IMR-90 (cell line): Measurements from ENCODE around the gene ANO4. TPM values are rescaled to one million over a fixed set of nuclear protein-coding genes. Genes with fewer than 3 reads are reported as not detected.
A peak's percentile ranks its signal among the peaks of the same experiment; 100 is the strongest.

ENCODE experiments used
- ATAC-seq: fragments of 200-7000 bp; cut with Tn5 transposase; 2 replicates; pipeline ENCODE4 v1.9.1; 2020; ENCODE audit warnings: low read depth, mild to moderate bottlenecking, moderate library complexity
- BruUV-seq: library from RNA; stranded (reverse); fragments of 400-500 nt; replicated peaks from 2 replicates; lab custom pipeline; 2021; lab: Mats Ljungman, UMichigan
- CTCF ChIA-PET: fragments of 300-600 bp; formaldehyde crosslinking; extraction: SDS; loops from one replicate; lab custom pipeline; 2021; ENCODE audit warnings: antibody characterized with exemption; lab: Yijun Ruan, JAX
- POLR2A ChIA-PET: fragments of 300-600 bp; sonication (Branson Sonifier 250); formaldehyde crosslinking; loops from one replicate; lab custom pipeline; 2022; ENCODE audit warnings: antibody characterized with exemption; ENCODE audit not compliant: unreplicated experiment; lab: Charles Lee
- DNase-seq: peaks from one replicate; pipeline ENCODE4 v3.0.0; 2013
- H2AFZ ChIP-seq: replicated peaks from 2 replicates; pipeline ENCODE3; 2013; ENCODE audit warnings: low read length, mild to moderate bottlenecking; ENCODE audit not compliant: poor library complexity
- H2AK5ac ChIP-seq: 2 replicates; pipeline ENCODE4 v1.6.1; 2013; ENCODE audit warnings: low read depth, low read length, inconsistent platforms
- H2AK9ac ChIP-seq: replicated peaks from 2 replicates; pipeline ENCODE3; 2013; ENCODE audit warnings: mild to moderate bottlenecking, low read depth, low read length, moderate library complexity; ENCODE audit not compliant: poor library complexity
- H2BK120ac ChIP-seq: 2 replicates; pipeline ENCODE4 v1.6.1; 2013; ENCODE audit warnings: low read depth, low read length, inconsistent platforms
- H2BK15ac ChIP-seq: 3 replicates; pipeline ENCODE4 v1.6.1; 2013; ENCODE audit warnings: low read depth, low read length, inconsistent platforms
- H2BK20ac ChIP-seq: 2 replicates; pipeline ENCODE4 v1.6.1; 2013; ENCODE audit warnings: low read depth, mild to moderate bottlenecking, inconsistent platforms, low read length, moderate library complexity
- H2BK5ac ChIP-seq: 2 replicates; pipeline ENCODE4 v1.6.1; 2013; ENCODE audit warnings: mild to moderate bottlenecking, low read depth, low read length, inconsistent platforms; ENCODE audit not compliant: poor library complexity, severe bottlenecking
- H3K14ac ChIP-seq: replicated peaks from 2 replicates; pipeline ENCODE4 v1.6.1; 2013; ENCODE audit warnings: low read depth, low read length, inconsistent platforms
- H3K18ac ChIP-seq: 2 replicates; pipeline ENCODE4 v1.6.1; 2013; ENCODE audit warnings: low read depth, low read length, control low read depth
- H3K23ac ChIP-seq: 2 replicates; pipeline ENCODE4 v1.6.1; 2013; ENCODE audit warnings: low read depth, low read length, inconsistent platforms
- H3K27ac ChIP-seq: 2 replicates; pipeline ENCODE4 v1.5.1; 2013; ENCODE audit warnings: mild to moderate bottlenecking, control low read depth, low read length; ENCODE audit not compliant: insufficient read depth
- H3K27me3 ChIP-seq: 2 replicates; pipeline ENCODE4 v1.6.1; 2013; ENCODE audit warnings: low read length; ENCODE audit not compliant: control insufficient read depth, insufficient read depth
- H3K36me3 ChIP-seq: 2 replicates; pipeline ENCODE4 v1.6.1; 2013; ENCODE audit warnings: low read length, mixed read lengths; ENCODE audit not compliant: control insufficient read depth, insufficient read depth
- H3K4ac ChIP-seq: 2 replicates; pipeline ENCODE4 v1.6.1; 2013; ENCODE audit warnings: low read depth, low read length, inconsistent platforms
- H3K4me1 ChIP-seq: 2 replicates; pipeline ENCODE4 v1.6.1; 2013; ENCODE audit warnings: low read length, mixed read lengths; ENCODE audit not compliant: control insufficient read depth, insufficient read depth
- H3K4me2 ChIP-seq: 2 replicates; pipeline ENCODE4 v1.6.1; 2013; ENCODE audit warnings: low read depth, mild to moderate bottlenecking, control low read depth, low read length, moderate library complexity
- H3K4me3 ChIP-seq: 2 replicates; pipeline ENCODE4 v1.5.1; 2013; ENCODE audit warnings: low read depth, mild to moderate bottlenecking, control low read depth, low read length, moderate library complexity; ENCODE audit not compliant: insufficient read depth
- H3K56ac ChIP-seq: 2 replicates; pipeline ENCODE4 v1.6.1; 2013; ENCODE audit warnings: low read length, inconsistent platforms; ENCODE audit not compliant: insufficient read depth; ENCODE audit errors: extremely low read depth
- H3K79me1 ChIP-seq, 2 experiments: 2 replicates each; pipeline ENCODE4 v1.6.1; 2013; ENCODE audit warnings: low read length in 2 of 2, inconsistent platforms in 1 of 2, low read depth in 1 of 2
- H3K9ac ChIP-seq: 2 replicates; pipeline ENCODE4 v1.6.1; 2013; ENCODE audit warnings: low read depth, low read length, control low read depth
- H3K9me1 ChIP-seq: 2 replicates; pipeline ENCODE4 v1.6.1; 2013; ENCODE audit warnings: low read length, inconsistent platforms; ENCODE audit not compliant: insufficient read depth
- H3K9me3 ChIP-seq: 2 replicates; pipeline ENCODE4 v1.6.1; 2013; ENCODE audit warnings: low read length; ENCODE audit not compliant: control insufficient read depth, insufficient read depth
- H4K20me1 ChIP-seq: 2 replicates; pipeline ENCODE4 v1.6.1; 2013; ENCODE audit warnings: low read length, inconsistent platforms; ENCODE audit not compliant: insufficient read depth
- H4K5ac ChIP-seq: 2 replicates; pipeline ENCODE4 v1.6.1; 2013; ENCODE audit warnings: mild to moderate bottlenecking, low read depth, low read length, control low read depth
- H4K8ac ChIP-seq, 2 experiments: 2 replicates each; pipeline ENCODE4 v1.6.1; 2013; ENCODE audit warnings: low read depth in 2 of 2, low read length in 2 of 2, control low read depth in 1 of 2, inconsistent platforms in 1 of 2
- H4K91ac ChIP-seq: 2 replicates; pipeline ENCODE4 v1.6.1; 2013; ENCODE audit warnings: low read depth, low read length, inconsistent platforms; ENCODE audit not compliant: insufficient read depth
- BHLHE40 ChIP-seq: fragments of 150-350 bp; IDR thresholded peaks from 2 replicates; pipeline ENCODE4 v1.6.1; 2016; ENCODE audit warnings: mild to moderate bottlenecking, low read depth, low read length
- CEBPB ChIP-seq: IDR thresholded peaks from 2 replicates; pipeline ENCODE4 v1.6.1; 2012; ENCODE audit warnings: low read depth, low read length, improper control_type of control experiment
- CHD1 ChIP-seq: IDR thresholded peaks from 2 replicates; pipeline ENCODE4 v1.6.1; 2012; ENCODE audit warnings: low read depth, low read length, improper control_type of control experiment
- FOS ChIP-seq: fragments of 150-350 bp; IDR thresholded peaks from 2 replicates; pipeline ENCODE4 v1.6.1; 2016; ENCODE audit warnings: low read depth, low read length
- WGBS, 2 experiments: methylation state at CpG; one replicate each; pipeline versions ENCODE4 v1.1.5 to v1.1.7; 2013; ENCODE audit warnings: missing lambda C conversion rate in 2 of 2; ENCODE audit not compliant: insufficient read length in 1 of 2; ENCODE audit errors: extremely low coverage in 2 of 2; 5-methylcytosine and 5-hydroxymethylcytosine counted together
- dilution Hi-C: fragments of 300-500 bp; cut with HindIII; formaldehyde crosslinking; loops from one replicate; pipeline ENCODE4 v1.14.3; 2018; ENCODE audit warnings: low sequenced_read_pairs; ENCODE audit not compliant: unreplicated experiment
- in situ Hi-C: fragments of 300-500 bp; cut with MboI; formaldehyde crosslinking; loops from 3 replicates; pipeline ENCODE4 v1.14.3; 2019; ENCODE audit warnings: low sequenced_read_pairs, inconsistent platforms, mixed read lengths
- intact Hi-C: fragments of 100-400 bp; cut with micrococcal nuclease; formaldehyde crosslinking; loops from 2 replicates; pipeline ENCODE4 v1.10.0; 2022
- polyA plus RNA-seq, 3 experiments: library from polyadenylated mRNA; depleted of rRNA; stranded (reverse); fragments of >200 nt; gene quantifications; 2 replicates each; pipeline ENCODE4 v1.2.3, GENCODE V29; 2012; ENCODE audit warnings: low replicate concordance in 1 of 3
- total RNA-seq: library from RNA; depleted of rRNA; stranded (reverse); fragments of >200 nt; gene quantifications from 2 replicates; pipeline ENCODE4 v1.2.3, GENCODE V29; 2012

ANO4 gene
- total and polyA plus RNA-seq, 2 of the 4 experiments (the other 2 are of a cell fraction), result 4.7 to 10.2 TPM

DNA sequence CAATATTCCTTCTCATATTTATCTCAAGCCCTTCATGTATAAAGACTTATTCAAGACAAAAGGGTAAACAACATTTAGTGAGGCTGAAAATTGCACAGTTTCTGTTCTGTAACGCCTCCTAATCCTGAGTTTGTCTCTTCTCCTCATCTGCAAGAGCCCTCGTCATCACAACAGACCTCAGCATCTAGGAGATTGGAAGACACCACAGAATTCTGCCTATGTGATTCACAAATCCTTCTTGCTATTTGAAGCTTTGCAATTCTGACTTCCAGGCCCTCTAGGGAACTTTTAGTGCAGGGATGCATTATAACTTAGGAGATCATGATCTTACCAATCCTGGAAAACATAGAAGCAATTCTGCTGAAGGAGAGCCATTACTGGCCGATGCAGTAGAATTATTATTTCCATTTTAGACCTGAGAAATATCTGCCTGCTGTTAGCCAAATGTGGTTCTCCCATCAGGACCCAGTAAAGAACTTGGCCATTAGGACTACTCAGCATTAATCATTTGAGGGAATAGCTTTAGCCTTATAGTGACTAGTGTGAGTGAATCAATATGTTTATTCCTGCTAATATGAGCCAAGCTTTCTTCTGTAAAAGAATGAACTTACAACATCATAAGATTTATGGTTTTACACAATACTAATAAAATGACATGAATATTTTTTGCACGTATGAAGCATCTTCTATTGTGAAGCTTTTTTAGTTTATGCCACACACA is 119.5 kb downstream of the ANO4 start (continued):
- no peak for TF ChIP-seq CHD1

DNA sequence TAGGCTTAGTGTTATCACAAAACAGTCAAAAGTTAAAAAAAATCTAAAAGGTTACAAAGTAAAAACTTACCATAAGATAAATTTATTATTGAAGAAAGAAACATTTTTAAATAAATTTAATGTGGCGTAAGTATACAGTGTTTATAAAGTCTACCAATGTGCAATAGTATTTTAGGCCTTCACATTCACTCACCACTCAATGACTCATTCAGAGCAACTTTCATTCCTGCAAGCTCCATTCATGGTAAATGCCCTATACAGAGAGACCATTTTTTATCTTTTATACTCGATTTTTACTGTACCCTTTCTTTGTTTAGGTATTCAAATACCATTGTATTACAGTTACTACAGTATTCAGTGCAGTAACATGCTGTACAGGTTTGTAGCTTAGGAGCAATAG is 124.5 kb downstream of the ANO4 start:
- Histone ChIP-seq H2AK9ac (no peak overlapping the region), H4K20me1 (no peaks in the 10 kb centered on the region), H3K4ac (no peak overlapping the region), H3K18ac (no peak overlapping the region), H3K27ac (no peak overlapping the region), H3K23ac (no peak overlapping the region), H3K9me1 (no peaks in the 10 kb centered on the region), H3K4me3 (no peak overlapping the region), H3K14ac (no peak overlapping the region), H3K4me1 (no peaks in the 10 kb centered on the region), H3K27me3 (no peaks in the 10 kb centered on the region), H2BK120ac (no peak overlapping the region), H3K36me3 (no peaks in the 10 kb centered on the region), H3K79me1 (no peaks in the 10 kb centered on the region), H4K8ac (no peak overlapping the region), H3K4me2 (peak overlapping the region; percentile 33; the same call in 1 of the 2 replicates), H3K9ac (no peak overlapping the region), H2AFZ (no peak overlapping the region), H2BK20ac (no peak overlapping the region), H3K56ac (no peak overlapping the region), H4K91ac (no peak overlapping the region), H2AK5ac (no peak overlapping the region), H2BK5ac (no peak overlapping the region), H2BK15ac (0 out of 3 replicates have a peak overlapping the region, but pooled peaks have one; percentile 86), H4K5ac (no peak overlapping the region), H3K9me3 (no peaks in the 10 kb centered on the region)
- DNase-seq (peak; percentile 77), ATAC-seq (peak; percentile 95)
- CTCF ChIA-PET, result interaction anchor here (0.6 to 1.1 kb wide), 2 partner anchors 17 to 27 kb away, joined by 3 to 5 read pairs; no protein-coding TSS in a partner anchor
- TF ChIP-seq BHLHE40, result no peak
- peak; percentile 50; the same call in 1 of the 2 replicates for TF ChIP-seq FOS
- TF ChIP-seq CEBPB, result peak; percentile 55
- no TSS peak for BruUV-seq
- dilution Hi-C loops (no loop called here), in situ Hi-C loops (no loop called here), intact Hi-C loops (loop anchor here (10.0 kb wide), 1 partner anchor 376 kb away; no protein-coding TSS in a partner anchor)
- POLR2A ChIA-PET, result no interaction called here
- WGBS, 2 experiments, result no CpG with 5 or more reads among the region's 2 CpGs
